ENCODE results near the gene MYO10.
"Not testable (repeated sequence)": the region's sequence is repeated elsewhere in the genome, so short reads cannot be mapped to it uniquely, and the experiment has no call there.

The MYO10 gene

GRCh38 chr5:16936150-16936988 lies at the start of gene MYO10:
Gene MYO10 (minus strand): TSS chr5:16936288. CDS start chr5:16935808, 480 bp downstream.
- Mint-ChIP-seq H3K4me3 (peak within 1 kb of the TSS; percentile 79), H3K4me1 (ENCODE audit: low read depth) (peaks cover 11% of the 10 kb centered on the region), H3K27me3 (ENCODE audit: low read depth) (peaks cover 72% of the 10 kb centered on the region), H3K27ac (no peak within 1 kb of the TSS), H3K9me3 (no peaks in the 10 kb centered on the region), H3K36me3 (ENCODE audit: low read depth) (peaks cover 2% of the 10 kb centered on the region)

DNA sequence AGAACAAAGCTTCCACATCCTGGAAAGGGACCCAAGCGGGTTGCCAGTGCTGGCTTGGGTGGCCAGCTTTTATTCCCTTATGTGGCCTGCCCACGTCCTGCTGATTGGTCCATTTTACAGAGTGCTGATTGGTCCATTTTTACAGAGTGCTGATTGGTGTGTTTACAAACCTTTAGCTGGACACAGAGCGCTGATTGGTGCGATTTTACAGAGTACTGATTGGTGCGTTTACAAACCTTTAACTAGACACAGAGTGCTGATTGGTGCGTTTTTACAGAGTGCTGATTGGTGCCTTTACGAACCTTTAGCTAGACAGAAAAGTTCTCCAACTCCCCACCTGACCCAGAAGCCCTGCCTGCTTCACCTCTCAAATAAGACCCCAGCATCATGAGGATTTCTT lies 49.2 kb upstream of the MYO10 start:
- H3K4me3 Mint-ChIP-seq; H3K27me3 Mint-ChIP-seq (ENCODE audit: low read depth); H3K4me1 Mint-ChIP-seq (ENCODE audit: low read depth); H3K27ac Mint-ChIP-seq; H3K9me3 Mint-ChIP-seq; H3K36me3 Mint-ChIP-seq (ENCODE audit: low read depth): not testable (repeated sequence)

DNA sequence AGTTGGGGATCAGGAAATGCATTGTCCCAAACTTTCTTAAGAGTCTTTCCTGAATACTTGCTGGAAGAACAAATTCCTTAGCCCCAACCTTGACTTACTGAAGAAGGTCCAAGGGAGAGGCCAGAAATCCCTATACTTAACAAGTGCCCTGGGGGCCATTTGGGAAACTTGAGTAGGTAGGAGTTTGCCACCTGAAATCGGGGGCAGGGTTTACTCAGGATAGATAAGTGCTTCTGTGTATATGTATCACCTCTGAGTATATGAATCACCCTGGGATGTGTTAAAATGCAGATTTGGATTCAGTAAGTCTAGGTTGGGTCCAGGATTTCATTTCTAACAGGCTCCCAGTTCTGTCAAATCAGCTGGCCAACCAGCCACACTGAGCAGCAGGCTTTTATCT lies 47.9 kb upstream of the MYO10 start:
- no peak overlapping the region for H3K4me3 Mint-ChIP-seq
- no peaks in the 10 kb centered on the region for H3K36me3 Mint-ChIP-seq (ENCODE audit: low read depth)

DNA sequence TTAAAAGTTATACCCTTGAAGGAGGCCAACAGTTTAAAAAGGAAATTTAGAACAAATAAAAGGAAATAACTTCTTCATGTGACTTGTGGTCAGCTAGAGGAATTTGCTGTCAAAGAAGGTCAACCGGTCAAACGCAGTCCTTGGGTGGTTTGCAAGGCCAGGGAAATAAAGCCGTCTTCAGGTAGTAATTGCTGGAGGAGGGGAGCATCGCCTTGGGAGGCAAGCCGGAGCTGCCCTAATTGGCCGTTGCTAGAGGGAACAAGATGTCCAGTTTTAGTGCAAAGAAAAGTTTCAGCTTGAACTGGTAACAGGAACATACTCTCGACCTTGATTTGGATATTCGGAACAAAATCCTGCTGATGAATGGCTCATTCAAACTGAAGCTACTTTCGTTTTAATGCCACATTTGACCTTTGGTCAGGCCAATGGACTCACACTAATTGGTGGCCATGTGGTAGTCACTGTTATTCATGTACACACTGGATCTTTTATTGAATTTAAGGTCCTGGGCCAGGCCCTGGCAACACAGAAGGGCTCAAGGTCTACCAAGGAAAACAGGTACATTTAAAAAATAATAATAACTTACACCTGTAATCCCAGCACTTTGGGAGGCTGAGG lies 47.0 kb upstream of the MYO10 start:
- no peaks in the 10 kb centered on the region for H3K36me3 Mint-ChIP-seq (ENCODE audit: low read depth)
- H3K4me1 Mint-ChIP-seq (ENCODE audit: low read depth) = no peaks in the 10 kb centered on the region
- no peak overlapping the region for H3K27ac Mint-ChIP-seq
- H3K27me3 Mint-ChIP-seq (ENCODE audit: low read depth) = no peaks in the 10 kb centered on the region
- H3K9me3 Mint-ChIP-seq = no peaks in the 10 kb centered on the region
- no peak overlapping the region for H3K4me3 Mint-ChIP-seq

More for the DNA sequence above, 47.9 kb upstream of the MYO10 start:
- Mint-ChIP-seq H3K9me3 (no peaks in the 10 kb centered on the region), H3K27me3 (ENCODE audit: low read depth) (no peaks in the 10 kb centered on the region), H3K27ac (no peak overlapping the region), H3K4me1 (ENCODE audit: low read depth) (no peaks in the 10 kb centered on the region)

GRCh38 chr5:16981700-16982099 lies 45.6 kb upstream of the MYO10 start:
- no peak overlapping the region for H3K4me3 Mint-ChIP-seq
- no peaks in the 10 kb centered on the region for H3K36me3 Mint-ChIP-seq (ENCODE audit: low read depth)
- no peaks in the 10 kb centered on the region for H3K27me3 Mint-ChIP-seq (ENCODE audit: low read depth)
- no peak overlapping the region for H3K27ac Mint-ChIP-seq
- H3K9me3 Mint-ChIP-seq = no peaks in the 10 kb centered on the region
- no peaks in the 10 kb centered on the region for H3K4me1 Mint-ChIP-seq (ENCODE audit: low read depth)

- Mint-ChIP-seq H3K27ac (no peak overlapping the region), H3K4me3 (no peak overlapping the region), H3K9me3 (no peaks in the 10 kb centered on the region), H3K4me1 (ENCODE audit: low read depth) (no peaks in the 10 kb centered on the region), H3K36me3 (ENCODE audit: low read depth) (no peaks in the 10 kb centered on the region), H3K27me3 (ENCODE audit: low read depth) (no peaks in the 10 kb centered on the region)
Observed at GRCh38 chr5:16980983-16981382, 44.9 kb upstream of the MYO10 start.

GRCh38 chr5:16978296-16978695 lies 42.2 kb upstream of the MYO10 start:
- Mint-ChIP-seq H3K27ac (no peak overlapping the region), H3K36me3 (ENCODE audit: low read depth) (no peaks in the 10 kb centered on the region), H3K27me3 (ENCODE audit: low read depth) (no peaks in the 10 kb centered on the region), H3K4me1 (ENCODE audit: low read depth) (no peaks in the 10 kb centered on the region), H3K9me3 (no peaks in the 10 kb centered on the region), H3K4me3 (no peak overlapping the region)

- Mint-ChIP-seq H3K27ac (no peak overlapping the region), H3K36me3 (ENCODE audit: low read depth) (no peaks in the 10 kb centered on the region), H3K27me3 (ENCODE audit: low read depth) (no peaks in the 10 kb centered on the region), H3K9me3 (no peaks in the 10 kb centered on the region), H3K4me1 (ENCODE audit: low read depth) (no peaks in the 10 kb centered on the region), H3K4me3 (no peak overlapping the region)
Observed at GRCh38 chr5:16976625-16977008, 40.5 kb upstream of the MYO10 start.

DNA sequence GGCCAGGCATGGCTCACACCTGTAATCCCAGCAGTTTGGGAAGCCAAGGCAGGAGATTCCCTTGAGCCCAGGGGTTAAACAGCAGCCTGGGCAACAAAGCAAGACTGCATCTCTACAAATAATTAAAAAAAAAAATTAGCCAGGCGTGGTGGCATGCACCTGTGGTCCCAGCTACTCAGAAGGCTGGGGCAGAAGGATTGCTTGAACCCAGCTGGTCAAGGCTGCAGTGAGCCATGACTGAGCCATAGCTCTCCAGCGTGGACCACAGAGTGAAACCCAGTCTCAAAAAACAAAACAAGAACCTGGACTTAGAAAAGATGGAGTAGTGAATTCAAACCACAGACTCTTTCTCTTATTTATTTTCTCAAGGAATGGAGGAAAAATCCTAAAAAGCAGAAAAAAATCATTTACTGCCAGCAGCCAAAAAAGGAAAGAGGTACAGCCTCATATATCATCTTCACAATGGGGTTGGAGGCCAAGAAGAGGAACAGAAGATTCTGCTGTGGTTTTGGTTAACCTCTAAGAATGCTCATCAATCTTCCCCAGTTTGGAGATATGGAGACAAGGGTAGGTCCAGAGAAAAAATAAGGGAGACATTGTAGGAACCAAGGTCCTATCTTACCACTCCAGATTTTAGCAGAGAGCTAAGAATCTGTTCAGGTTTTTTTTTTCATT lies 40.0 kb upstream of the MYO10 start:
- H3K27ac Mint-ChIP-seq = no peak overlapping the region
- H3K4me3 Mint-ChIP-seq = no peak overlapping the region
- H3K4me1 Mint-ChIP-seq (ENCODE audit: low read depth) = no peaks in the 10 kb centered on the region
- no peaks in the 10 kb centered on the region for H3K9me3 Mint-ChIP-seq
- H3K27me3 Mint-ChIP-seq (ENCODE audit: low read depth) = no peaks in the 10 kb centered on the region
- H3K36me3 Mint-ChIP-seq (ENCODE audit: low read depth) = no peaks in the 10 kb centered on the region

GRCh38 chr5:16974981-16975380 lies 38.9 kb upstream of the MYO10 start:
- Mint-ChIP-seq H3K27me3 (ENCODE audit: low read depth) (no peaks in the 10 kb centered on the region), H3K9me3 (no peaks in the 10 kb centered on the region), H3K4me3 (no peak overlapping the region), H3K27ac (no peak overlapping the region), H3K4me1 (ENCODE audit: low read depth) (no peaks in the 10 kb centered on the region), H3K36me3 (ENCODE audit: low read depth) (no peaks in the 10 kb centered on the region)

- H3K36me3 Mint-ChIP-seq (ENCODE audit: low read depth) = no peaks in the 10 kb centered on the region
- no peak overlapping the region for H3K27ac Mint-ChIP-seq
- no peaks in the 10 kb centered on the region for H3K4me1 Mint-ChIP-seq (ENCODE audit: low read depth)
- H3K4me3 Mint-ChIP-seq = no peak overlapping the region
- peaks cover under 1% of the 10 kb centered on the region for H3K9me3 Mint-ChIP-seq
- no peaks in the 10 kb centered on the region for H3K27me3 Mint-ChIP-seq (ENCODE audit: low read depth)
Observed at GRCh38 chr5:16970826-16971225, 34.7 kb upstream of the MYO10 start.

GRCh38 chr5:16970260-16970659 lies 34.2 kb upstream of the MYO10 start:
- H3K9me3 Mint-ChIP-seq = peaks cover 6% of the 10 kb centered on the region
- no peak overlapping the region for H3K4me3 Mint-ChIP-seq

DNA sequence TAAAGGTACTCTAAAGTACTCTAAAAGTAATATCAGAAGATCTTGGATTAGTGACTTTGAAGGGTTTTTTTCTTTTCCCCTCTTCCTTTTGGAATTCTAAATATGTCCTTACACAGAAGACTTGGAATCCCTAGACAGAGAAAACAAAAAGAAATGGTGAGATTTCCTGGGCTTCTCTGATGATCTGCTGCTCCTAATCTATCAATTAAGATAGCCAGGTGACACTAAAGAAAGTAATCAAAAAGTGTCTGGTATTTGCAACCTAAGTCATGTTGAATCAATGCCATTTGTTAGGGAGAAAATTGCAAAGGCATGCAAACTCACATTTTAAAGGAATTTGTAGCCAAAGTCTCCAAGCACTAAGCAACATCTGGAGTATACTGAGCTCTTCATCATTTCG lies 29.5 kb upstream of the MYO10 start:
- H3K9me3 Mint-ChIP-seq = peaks cover 6% of the 10 kb centered on the region
- no peaks in the 10 kb centered on the region for H3K36me3 Mint-ChIP-seq (ENCODE audit: low read depth)
- no peaks in the 10 kb centered on the region for H3K4me1 Mint-ChIP-seq (ENCODE audit: low read depth)
- H3K27me3 Mint-ChIP-seq (ENCODE audit: low read depth) = no peaks in the 10 kb centered on the region
- no peak overlapping the region for H3K27ac Mint-ChIP-seq
- no peak overlapping the region for H3K4me3 Mint-ChIP-seq

More at GRCh38 chr5:16970260-16970659, 34.2 kb upstream of the MYO10 start:
- Mint-ChIP-seq H3K27ac (no peak overlapping the region), H3K36me3 (ENCODE audit: low read depth) (no peaks in the 10 kb centered on the region), H3K4me1 (ENCODE audit: low read depth) (no peaks in the 10 kb centered on the region), H3K27me3 (ENCODE audit: low read depth) (no peaks in the 10 kb centered on the region)

- H3K9me3 Mint-ChIP-seq = peaks cover 6% of the 10 kb centered on the region
- no peaks in the 10 kb centered on the region for H3K4me1 Mint-ChIP-seq (ENCODE audit: low read depth)
- H3K27ac Mint-ChIP-seq = no peak overlapping the region
- no peak overlapping the region for H3K4me3 Mint-ChIP-seq
- no peaks in the 10 kb centered on the region for H3K36me3 Mint-ChIP-seq (ENCODE audit: low read depth)
- H3K27me3 Mint-ChIP-seq (ENCODE audit: low read depth) = no peaks in the 10 kb centered on the region
Observed at GRCh38 chr5:16963821-16964220, 27.7 kb upstream of the MYO10 start.

DNA sequence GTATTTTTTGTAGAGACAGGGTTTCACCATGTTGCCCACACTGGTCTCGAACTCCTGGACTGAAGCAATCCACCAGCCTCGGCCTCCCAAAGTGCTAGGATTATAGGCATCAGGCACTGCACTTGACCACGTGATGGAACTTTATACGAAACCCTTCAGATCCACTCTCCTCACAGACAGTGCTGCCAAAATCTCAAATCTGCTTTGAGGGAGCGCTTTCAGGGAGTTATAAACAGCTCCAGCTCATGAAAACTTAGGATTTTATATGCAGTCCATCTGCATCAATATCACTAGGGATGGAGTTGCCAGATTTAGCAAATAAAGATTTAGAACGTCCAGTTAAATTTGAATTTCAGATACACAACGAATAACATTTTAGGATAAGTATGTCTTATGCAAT lies 25.0 kb upstream of the MYO10 start:
- Mint-ChIP-seq H3K27me3 (ENCODE audit: low read depth) (no peaks in the 10 kb centered on the region), H3K27ac (no peak overlapping the region), H3K9me3 (peaks cover 8% of the 10 kb centered on the region), H3K4me1 (ENCODE audit: low read depth) (no peaks in the 10 kb centered on the region), H3K4me3 (no peak overlapping the region), H3K36me3 (ENCODE audit: low read depth) (no peaks in the 10 kb centered on the region)

All from T-helper 1 cell treated with Interleukin-12 subunit alpha and Interleukin-12 subunit beta and Interleukin-4 antibody, amounts not matched to agents 30 μg/mL and 1 μg/mL, for 36 hours (primary cell).